WTC11 (cell line): ENCODE results near the gene LGR4. TPM values are rescaled to one million over a fixed set of nuclear protein-coding genes. Genes with fewer than 3 reads are reported as not detected.

Experiments
- ATAC-seq: fragments of 200-7000 bp; cut with Tn5 transposase; 2 replicates; pipeline ENCODE4 v1.10.0; 2021; ENCODE audit warnings: mild to moderate bottlenecking, moderate library complexity
- CTCF ChIA-PET: fragments of 300-600 bp; sonication (Branson Sonifier 250); formaldehyde crosslinking; loops from one replicate; lab custom pipeline; 2021; ENCODE audit warnings: antibody characterized with exemption; lab: Charles Lee
- POLR2A ChIA-PET: fragments of 350-600 bp; sonication (Branson Sonifier 250); formaldehyde crosslinking; loops from one replicate; lab custom pipeline; 2021; ENCODE audit warnings: antibody characterized with exemption; lab: Charles Lee
- DNase-seq: peaks from one replicate; pipeline ENCODE4 v3.0.0; 2021; ENCODE audit warnings: low spot score
- H3K27ac Mint-ChIP-seq: 2 replicates; pipeline ENCODE4 v1.8.0; 2021; ENCODE audit warnings: mixed read lengths
- H3K27me3 Mint-ChIP-seq: 2 replicates; pipeline ENCODE4 v1.8.0; 2021; ENCODE audit warnings: low read depth, mild to moderate bottlenecking, moderate library complexity, mixed read lengths
- H3K36me3 Mint-ChIP-seq: 2 replicates; pipeline ENCODE4 v1.8.0; 2021; ENCODE audit warnings: mixed read lengths
- H3K4me1 Mint-ChIP-seq: 2 replicates; pipeline ENCODE4 v1.8.0; 2022; ENCODE audit warnings: mixed read lengths
- H3K4me3 Mint-ChIP-seq: 2 replicates; pipeline ENCODE4 v1.8.0; 2021; ENCODE audit warnings: mild to moderate bottlenecking, moderate library complexity, mixed read lengths
- H3K9me3 Mint-ChIP-seq: 2 replicates; pipeline ENCODE4 v1.8.0; 2021; ENCODE audit warnings: mixed read lengths
- CREB1 ChIP-seq: sonication (generic); formaldehyde crosslinking; IDR thresholded peaks from 2 replicates; pipeline ENCODE4 v1.8.0; 2023; ENCODE audit warnings: mild to moderate bottlenecking, missing genetic modification reagents
- ELF4 ChIP-seq: sonication (generic); formaldehyde crosslinking; IDR thresholded peaks from 2 replicates; pipeline ENCODE4 v1.8.1; 2022; ENCODE audit warnings: low read depth, mild to moderate bottlenecking, moderate library complexity, missing genetic modification reagents
- HMGA2 ChIP-seq: fragments of 250-450 bp; sonication (Bioruptor Pico); IDR thresholded peaks from 2 replicates; pipeline ENCODE4 v1.4.0; 2021; ENCODE audit warnings: mild to moderate bottlenecking, moderate library complexity
- KAT7 ChIP-seq: sonication (generic); formaldehyde crosslinking; IDR thresholded peaks from 2 replicates; pipeline ENCODE4 v1.8.1; 2023; ENCODE audit warnings: missing genetic modification reagents, mild to moderate bottlenecking, borderline replicate concordance
- MXD4 ChIP-seq: fragments of 250-450 bp; sonication (Bioruptor Pico); IDR thresholded peaks from 2 replicates; pipeline ENCODE4 v1.8.0; 2021; ENCODE audit warnings: mild to moderate bottlenecking, moderate library complexity, borderline replicate concordance
- NFATC4 ChIP-seq: fragments of 250-450 bp; sonication (Bioruptor Pico); IDR thresholded peaks from 2 replicates; pipeline ENCODE4 v1.9.0; 2021; ENCODE audit warnings: mild to moderate bottlenecking
- NR3C1 ChIP-seq: sonication (generic); formaldehyde crosslinking; conservative IDR thresholded peaks from 2 replicates; pipeline ENCODE4 v1.8.1; 2023; ENCODE audit warnings: low read depth, mild to moderate bottlenecking, missing genetic modification reagents
- OVOL2 ChIP-seq: fragments of 250-450 bp; sonication (Bioruptor Pico); IDR thresholded peaks from 2 replicates; pipeline ENCODE4 v1.9.0; 2021; ENCODE audit warnings: mild to moderate bottlenecking, borderline replicate concordance
- RORB ChIP-seq: fragments of 250-450 bp; sonication (Bioruptor Pico); IDR thresholded peaks from 2 replicates; pipeline ENCODE4 v1.9.0; 2021; ENCODE audit warnings: mild to moderate bottlenecking
- SMAD4 ChIP-seq: sonication (generic); formaldehyde crosslinking; IDR thresholded peaks from 2 replicates; pipeline ENCODE4 v1.8.0; 2022; ENCODE audit warnings: mild to moderate bottlenecking, missing genetic modification reagents
- ZNF263 ChIP-seq: sonication (generic); formaldehyde crosslinking; IDR thresholded peaks from 2 replicates; pipeline ENCODE4 v1.8.1; 2022; ENCODE audit warnings: low read depth, mild to moderate bottlenecking, moderate library complexity, missing genetic modification reagents
- total RNA-seq: library from RNA; stranded (reverse); gene quantifications from 3 replicates; pipeline ENCODE4 v1.2.3, GENCODE V29; 2021
- TF ChIP-seq, protein P1 (sequence below): fragments of 250-450 bp; sonication (Bioruptor Pico); IDR thresholded peaks from 2 replicates; pipeline ENCODE4 v1.9.0; 2021; ENCODE audit warnings: mild to moderate bottlenecking
- TF ChIP-seq, protein P2 (sequence below): sonication (generic); formaldehyde crosslinking; IDR thresholded peaks from 2 replicates; pipeline ENCODE4 v1.8.1; 2023; ENCODE audit warnings: mild to moderate bottlenecking, missing genetic modification reagents, borderline replicate concordance
- TF ChIP-seq, protein P3 (sequence below): sonication (generic); formaldehyde crosslinking; IDR thresholded peaks from 2 replicates; pipeline ENCODE4 v1.8.1; 2022; ENCODE audit warnings: mild to moderate bottlenecking, moderate library complexity, missing genetic modification reagents
- TF ChIP-seq, protein P4 (sequence below): sonication (generic); formaldehyde crosslinking; IDR thresholded peaks from 2 replicates; pipeline ENCODE4 v1.8.0; 2022; ENCODE audit warnings: mild to moderate bottlenecking, missing genetic modification reagents
- TF ChIP-seq, protein P5 (sequence below): sonication (generic); formaldehyde crosslinking; IDR thresholded peaks from 2 replicates; pipeline ENCODE4 v1.8.1; 2023; ENCODE audit warnings: mild to moderate bottlenecking, missing genetic modification reagents
- TF ChIP-seq, protein P6 (sequence below): fragments of 250-450 bp; sonication (Bioruptor Pico); IDR thresholded peaks from 2 replicates; pipeline ENCODE4 v1.9.0; 2021; ENCODE audit warnings: mild to moderate bottlenecking, borderline replicate concordance

LGR4 gene
- total RNA-seq, 1 experiment from 2014 or later: 53.8 TPM

DNA sequence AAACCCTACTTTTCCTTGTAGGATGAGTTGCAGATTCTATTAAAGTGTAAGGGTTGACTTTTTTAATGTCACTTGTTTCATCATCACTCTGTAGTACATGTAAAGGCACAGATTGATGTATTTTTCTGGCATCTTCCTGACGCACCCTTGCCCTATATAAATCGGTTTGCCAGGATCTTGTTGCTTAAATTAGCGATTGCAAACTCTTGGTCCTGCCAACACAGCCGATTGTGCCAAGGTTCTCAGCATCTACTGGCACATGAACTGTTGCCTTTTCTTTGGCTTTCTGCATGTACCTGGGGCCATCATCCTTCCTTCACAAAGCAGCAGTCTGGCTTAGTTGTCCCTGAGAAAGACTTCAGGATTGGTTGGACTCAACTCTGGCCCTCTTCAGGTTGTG lies 41.5 kb upstream of the LGR4 start (continued):
- TF ChIP-seq, protein P1, sequence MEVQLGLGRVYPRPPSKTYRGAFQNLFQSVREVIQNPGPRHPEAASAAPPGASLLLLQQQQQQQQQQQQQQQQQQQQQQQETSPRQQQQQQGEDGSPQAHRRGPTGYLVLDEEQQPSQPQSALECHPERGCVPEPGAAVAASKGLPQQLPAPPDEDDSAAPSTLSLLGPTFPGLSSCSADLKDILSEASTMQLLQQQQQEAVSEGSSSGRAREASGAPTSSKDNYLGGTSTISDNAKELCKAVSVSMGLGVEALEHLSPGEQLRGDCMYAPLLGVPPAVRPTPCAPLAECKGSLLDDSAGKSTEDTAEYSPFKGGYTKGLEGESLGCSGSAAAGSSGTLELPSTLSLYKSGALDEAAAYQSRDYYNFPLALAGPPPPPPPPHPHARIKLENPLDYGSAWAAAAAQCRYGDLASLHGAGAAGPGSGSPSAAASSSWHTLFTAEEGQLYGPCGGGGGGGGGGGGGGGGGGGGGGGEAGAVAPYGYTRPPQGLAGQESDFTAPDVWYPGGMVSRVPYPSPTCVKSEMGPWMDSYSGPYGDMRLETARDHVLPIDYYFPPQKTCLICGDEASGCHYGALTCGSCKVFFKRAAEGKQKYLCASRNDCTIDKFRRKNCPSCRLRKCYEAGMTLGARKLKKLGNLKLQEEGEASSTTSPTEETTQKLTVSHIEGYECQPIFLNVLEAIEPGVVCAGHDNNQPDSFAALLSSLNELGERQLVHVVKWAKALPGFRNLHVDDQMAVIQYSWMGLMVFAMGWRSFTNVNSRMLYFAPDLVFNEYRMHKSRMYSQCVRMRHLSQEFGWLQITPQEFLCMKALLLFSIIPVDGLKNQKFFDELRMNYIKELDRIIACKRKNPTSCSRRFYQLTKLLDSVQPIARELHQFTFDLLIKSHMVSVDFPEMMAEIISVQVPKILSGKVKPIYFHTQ (CRISPR knock-in tag): no peak
- TF ChIP-seq ELF4 (CRISPR knock-in tag) (no peak), NR3C1 (CRISPR knock-in tag) (no peak), KAT7 (CRISPR knock-in tag) (no peak)

DNA sequence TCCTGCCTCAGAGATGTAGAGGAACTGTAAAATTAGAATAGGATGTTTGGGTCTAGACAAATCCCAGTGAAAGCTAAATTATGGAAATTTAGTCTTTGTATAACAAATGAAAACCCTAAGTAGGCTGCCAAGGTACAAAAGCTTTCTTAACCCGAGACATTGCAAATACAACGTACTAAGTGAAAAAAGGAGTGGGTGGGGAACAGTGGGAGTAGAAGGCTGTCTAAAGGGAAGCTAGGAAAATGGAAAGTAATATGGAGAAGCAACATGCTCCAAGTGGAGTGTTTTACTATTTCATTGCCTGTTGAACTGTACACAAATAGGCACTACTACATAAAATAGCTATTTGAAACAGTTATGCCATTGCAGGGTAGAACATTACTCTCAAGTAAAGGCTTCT lies 40.8 kb upstream of the LGR4 start:
- H3K27ac Mint-ChIP-seq: no peak overlapping the region
- H3K9me3 Mint-ChIP-seq: no peaks in the 10 kb centered on the region
- H3K36me3 Mint-ChIP-seq: no peaks in the 10 kb centered on the region
- DNase-seq (no peak), ATAC-seq (no peak)
- H3K4me1 Mint-ChIP-seq: peaks cover 7% of the 10 kb centered on the region
- POLR2A ChIA-PET: interaction anchor here (0.7 kb wide), 1 partner anchor 185 kb away, joined by 3 read pairs; no protein-coding TSS in a partner anchor
- peaks cover 20% of the 10 kb centered on the region for H3K27me3 Mint-ChIP-seq
- CTCF ChIA-PET: interaction anchor here (1.5 kb wide), 1 partner anchor 11 kb away, joined by 6 read pairs; no protein-coding TSS in a partner anchor
- H3K4me3 Mint-ChIP-seq: no peak overlapping the region
- TF ChIP-seq MXD4 (CRISPR knock-in tag): no peak
- no peak for TF ChIP-seq OVOL2
- TF ChIP-seq, protein P2, sequence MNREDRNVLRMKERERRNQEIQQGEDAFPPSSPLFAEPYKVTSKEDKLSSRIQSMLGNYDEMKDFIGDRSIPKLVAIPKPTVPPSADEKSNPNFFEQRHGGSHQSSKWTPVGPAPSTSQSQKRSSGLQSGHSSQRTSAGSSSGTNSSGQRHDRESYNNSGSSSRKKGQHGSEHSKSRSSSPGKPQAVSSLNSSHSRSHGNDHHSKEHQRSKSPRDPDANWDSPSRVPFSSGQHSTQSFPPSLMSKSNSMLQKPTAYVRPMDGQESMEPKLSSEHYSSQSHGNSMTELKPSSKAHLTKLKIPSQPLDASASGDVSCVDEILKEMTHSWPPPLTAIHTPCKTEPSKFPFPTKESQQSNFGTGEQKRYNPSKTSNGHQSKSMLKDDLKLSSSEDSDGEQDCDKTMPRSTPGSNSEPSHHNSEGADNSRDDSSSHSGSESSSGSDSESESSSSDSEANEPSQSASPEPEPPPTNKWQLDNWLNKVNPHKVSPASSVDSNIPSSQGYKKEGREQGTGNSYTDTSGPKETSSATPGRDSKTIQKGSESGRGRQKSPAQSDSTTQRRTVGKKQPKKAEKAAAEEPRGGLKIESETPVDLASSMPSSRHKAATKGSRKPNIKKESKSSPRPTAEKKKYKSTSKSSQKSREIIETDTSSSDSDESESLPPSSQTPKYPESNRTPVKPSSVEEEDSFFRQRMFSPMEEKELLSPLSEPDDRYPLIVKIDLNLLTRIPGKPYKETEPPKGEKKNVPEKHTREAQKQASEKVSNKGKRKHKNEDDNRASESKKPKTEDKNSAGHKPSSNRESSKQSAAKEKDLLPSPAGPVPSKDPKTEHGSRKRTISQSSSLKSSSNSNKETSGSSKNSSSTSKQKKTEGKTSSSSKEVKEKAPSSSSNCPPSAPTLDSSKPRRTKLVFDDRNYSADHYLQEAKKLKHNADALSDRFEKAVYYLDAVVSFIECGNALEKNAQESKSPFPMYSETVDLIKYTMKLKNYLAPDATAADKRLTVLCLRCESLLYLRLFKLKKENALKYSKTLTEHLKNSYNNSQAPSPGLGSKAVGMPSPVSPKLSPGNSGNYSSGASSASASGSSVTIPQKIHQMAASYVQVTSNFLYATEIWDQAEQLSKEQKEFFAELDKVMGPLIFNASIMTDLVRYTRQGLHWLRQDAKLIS (CRISPR knock-in tag): no peak
- no peak for TF ChIP-seq SMAD4 (CRISPR knock-in tag)
- no peak for TF ChIP-seq ZNF263 (CRISPR knock-in tag)
- TF ChIP-seq HMGA2 (CRISPR knock-in tag): no peak
- TF ChIP-seq RORB: no peak
- TF ChIP-seq, protein P3, sequence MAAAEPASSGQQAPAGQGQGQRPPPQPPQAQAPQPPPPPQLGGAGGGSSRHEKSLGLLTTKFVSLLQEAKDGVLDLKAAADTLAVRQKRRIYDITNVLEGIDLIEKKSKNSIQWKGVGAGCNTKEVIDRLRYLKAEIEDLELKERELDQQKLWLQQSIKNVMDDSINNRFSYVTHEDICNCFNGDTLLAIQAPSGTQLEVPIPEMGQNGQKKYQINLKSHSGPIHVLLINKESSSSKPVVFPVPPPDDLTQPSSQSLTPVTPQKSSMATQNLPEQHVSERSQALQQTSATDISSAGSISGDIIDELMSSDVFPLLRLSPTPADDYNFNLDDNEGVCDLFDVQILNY (CRISPR knock-in tag): no peak
- TF ChIP-seq, protein P4, sequence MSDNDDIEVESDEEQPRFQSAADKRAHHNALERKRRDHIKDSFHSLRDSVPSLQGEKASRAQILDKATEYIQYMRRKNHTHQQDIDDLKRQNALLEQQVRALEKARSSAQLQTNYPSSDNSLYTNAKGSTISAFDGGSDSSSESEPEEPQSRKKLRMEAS (CRISPR knock-in tag): no peak
- TF ChIP-seq, protein P5, sequence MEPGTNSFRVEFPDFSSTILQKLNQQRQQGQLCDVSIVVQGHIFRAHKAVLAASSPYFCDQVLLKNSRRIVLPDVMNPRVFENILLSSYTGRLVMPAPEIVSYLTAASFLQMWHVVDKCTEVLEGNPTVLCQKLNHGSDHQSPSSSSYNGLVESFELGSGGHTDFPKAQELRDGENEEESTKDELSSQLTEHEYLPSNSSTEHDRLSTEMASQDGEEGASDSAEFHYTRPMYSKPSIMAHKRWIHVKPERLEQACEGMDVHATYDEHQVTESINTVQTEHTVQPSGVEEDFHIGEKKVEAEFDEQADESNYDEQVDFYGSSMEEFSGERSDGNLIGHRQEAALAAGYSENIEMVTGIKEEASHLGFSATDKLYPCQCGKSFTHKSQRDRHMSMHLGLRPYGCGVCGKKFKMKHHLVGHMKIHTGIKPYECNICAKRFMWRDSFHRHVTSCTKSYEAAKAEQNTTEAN (CRISPR knock-in tag): no peak
- TF ChIP-seq, protein P6, sequence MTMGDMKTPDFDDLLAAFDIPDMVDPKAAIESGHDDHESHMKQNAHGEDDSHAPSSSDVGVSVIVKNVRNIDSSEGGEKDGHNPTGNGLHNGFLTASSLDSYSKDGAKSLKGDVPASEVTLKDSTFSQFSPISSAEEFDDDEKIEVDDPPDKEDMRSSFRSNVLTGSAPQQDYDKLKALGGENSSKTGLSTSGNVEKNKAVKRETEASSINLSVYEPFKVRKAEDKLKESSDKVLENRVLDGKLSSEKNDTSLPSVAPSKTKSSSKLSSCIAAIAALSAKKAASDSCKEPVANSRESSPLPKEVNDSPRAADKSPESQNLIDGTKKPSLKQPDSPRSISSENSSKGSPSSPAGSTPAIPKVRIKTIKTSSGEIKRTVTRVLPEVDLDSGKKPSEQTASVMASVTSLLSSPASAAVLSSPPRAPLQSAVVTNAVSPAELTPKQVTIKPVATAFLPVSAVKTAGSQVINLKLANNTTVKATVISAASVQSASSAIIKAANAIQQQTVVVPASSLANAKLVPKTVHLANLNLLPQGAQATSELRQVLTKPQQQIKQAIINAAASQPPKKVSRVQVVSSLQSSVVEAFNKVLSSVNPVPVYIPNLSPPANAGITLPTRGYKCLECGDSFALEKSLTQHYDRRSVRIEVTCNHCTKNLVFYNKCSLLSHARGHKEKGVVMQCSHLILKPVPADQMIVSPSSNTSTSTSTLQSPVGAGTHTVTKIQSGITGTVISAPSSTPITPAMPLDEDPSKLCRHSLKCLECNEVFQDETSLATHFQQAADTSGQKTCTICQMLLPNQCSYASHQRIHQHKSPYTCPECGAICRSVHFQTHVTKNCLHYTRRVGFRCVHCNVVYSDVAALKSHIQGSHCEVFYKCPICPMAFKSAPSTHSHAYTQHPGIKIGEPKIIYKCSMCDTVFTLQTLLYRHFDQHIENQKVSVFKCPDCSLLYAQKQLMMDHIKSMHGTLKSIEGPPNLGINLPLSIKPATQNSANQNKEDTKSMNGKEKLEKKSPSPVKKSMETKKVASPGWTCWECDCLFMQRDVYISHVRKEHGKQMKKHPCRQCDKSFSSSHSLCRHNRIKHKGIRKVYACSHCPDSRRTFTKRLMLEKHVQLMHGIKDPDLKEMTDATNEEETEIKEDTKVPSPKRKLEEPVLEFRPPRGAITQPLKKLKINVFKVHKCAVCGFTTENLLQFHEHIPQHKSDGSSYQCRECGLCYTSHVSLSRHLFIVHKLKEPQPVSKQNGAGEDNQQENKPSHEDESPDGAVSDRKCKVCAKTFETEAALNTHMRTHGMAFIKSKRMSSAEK: no peak
- TF ChIP-seq KAT7 (CRISPR knock-in tag): no peak
- TF ChIP-seq NFATC4 (CRISPR knock-in tag): no peak
- no peak for TF ChIP-seq CREB1
- TF ChIP-seq, protein P1 (CRISPR knock-in tag): no peak
